ENCODE measurements around the gene TUBB2A. TPM values are rescaled to one million over a fixed set of nuclear protein-coding genes. Genes with fewer than 3 reads are reported as not detected.
"Not testable (repeated sequence)": the region's sequence is repeated elsewhere in the genome, so short reads cannot be mapped to it uniquely, and the experiment has no call there.

TUBB2A gene
- total and polyA plus RNA-seq, 2 of the 13 experiments (the other 11 are each of a cell fraction or from before 2014, with no cell fraction given), result 35.3 to 106 TPM

DNA sequence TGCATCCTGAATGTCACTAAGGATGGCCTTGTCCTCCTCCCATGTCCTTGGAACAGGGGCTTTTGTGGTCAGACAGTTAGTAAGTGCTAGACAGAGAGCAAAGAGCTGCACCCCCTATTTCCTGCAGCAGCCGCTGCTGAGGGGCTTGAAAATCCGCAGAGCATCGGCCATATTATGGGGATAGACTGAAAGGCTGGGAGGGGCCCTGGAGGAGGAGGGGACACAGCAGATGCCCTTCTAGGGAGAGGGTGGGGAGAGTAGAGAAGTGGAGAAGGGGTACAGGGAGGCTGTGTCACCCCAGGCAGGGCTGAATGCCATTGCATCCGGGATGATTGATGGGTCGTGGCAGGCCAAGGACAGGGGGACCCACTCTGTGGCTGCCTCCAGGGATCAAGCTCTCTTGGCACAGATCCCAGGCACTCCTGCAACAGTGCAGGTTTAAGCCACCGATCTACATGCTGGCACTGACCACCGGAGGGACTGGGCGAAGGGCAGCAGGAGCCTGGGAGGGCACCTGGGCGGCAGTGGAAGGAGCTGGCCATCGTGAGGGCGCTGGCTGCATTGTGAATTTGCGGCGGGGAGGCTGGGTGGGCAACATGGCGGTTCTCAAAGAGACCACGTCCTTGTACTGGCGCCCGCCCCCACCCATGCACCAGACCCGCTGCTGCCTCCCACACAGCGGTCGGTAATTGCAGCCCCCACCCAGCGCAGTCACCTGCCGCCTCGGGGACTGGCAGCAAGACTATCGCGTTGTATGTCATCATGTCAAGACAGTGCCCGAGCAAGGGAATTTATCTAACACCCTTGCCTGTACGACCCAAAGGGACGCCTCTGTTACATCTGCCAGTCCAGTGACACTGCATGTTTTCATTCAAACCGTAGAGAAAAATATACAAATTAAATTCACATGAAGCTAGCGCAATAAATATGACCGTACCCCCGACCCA, 887 bp downstream of the TUBB2A start:
- Histone ChIP-seq H3K27ac (ENCODE audit: extremely low read length, insufficient read depth, low read length) (peak overlapping the region; percentile 26), H3K4me1 (ENCODE audit: insufficient read depth, low read length) (peaks cover 39% of the 10 kb centered on the region), H3K36me3 (replicated peaks in 1 of 2; ENCODE audit: control insufficient read depth in 1 of 2, insufficient read depth in 2 of 2, low read length in 2 of 2) (peaks cover 4 to 18% of the 10 kb centered on the region in 2 experiments; a peak in 4 of 5 replicates), H3K4me3 (replicated peaks in 1 of 3; ENCODE audit: insufficient read depth in 1 of 3, low read depth in 2 of 3, low read length in 3 of 3) (peak overlapping the region; percentile 63 to 91 (median 70)), H3K9ac (ENCODE audit: insufficient read depth, low read depth, low read length) (peak overlapping the region; percentile 83), H3K4me2 (ENCODE audit: low read depth, low read length) (peak overlapping the region; percentile 94)
- H3K27me3 ChIP-seq (ENCODE audit: control insufficient read depth in 1 of 2, insufficient read depth in 2 of 2, low read length in 2 of 2); H3K9me3 ChIP-seq (ENCODE audit: low read length); H2AFZ ChIP-seq (ENCODE audit: low read length); H3K79me2 ChIP-seq (ENCODE audit: insufficient read depth, low read length); in situ Hi-C loops (cut with HindIII; ENCODE audit: extremely low pct_ligation_motif_present, low pct_unique_long_range_greater_than_20kb); H4K20me1 ChIP-seq (ENCODE audit: insufficient read depth, low read length); DNase-seq (ENCODE audit: low spot score); TF ChIP-seq SOX6, LCORL, TCF12 (IDR thresholded peaks at IDR 0.05): not testable (repeated sequence)
- ChIA-PET POLR2A (interaction anchor here (0.6 to 3.6 kb wide), 19 partner anchors 9 to 641 kb away, joined by 3 to 23 read pairs (median 4); partner anchors contain the start of gene BPHL), CTCF (ENCODE audit: low intra/inter-chr PET ratio, low total read pairs) (interaction anchor here (1.9 kb wide), 1 partner anchor 30 kb away, joined by 12 read pairs; no protein-coding TSS in a partner anchor)
- ATAC-seq, result peak; percentile 31
- WGBS (ENCODE audit: low lambda C conversion rate), result 20% methylated on average over 17 of the region's 32 CpGs
- BruUV-seq (replicated peaks), result TSS peak; percentile 62
- intact Hi-C loops (cut with micrococcal nuclease; ENCODE audit: unreplicated experiment), result loop anchor here (2.0 kb wide), 1 partner anchor 18 kb away; no protein-coding TSS in a partner anchor
- peak; percentile 56 for FAIRE-seq
- TF ChIP-seq ZNF460 (CRISPR knock-in tag; IDR thresholded peaks at IDR 0.05; ENCODE audit: borderline replicate concordance) (peak; percentile 56), SOX6 (CRISPR knock-in tag; IDR thresholded peaks at IDR 0.05) (peak; percentile 33; the same call in 1 of the 2 replicates), RBFOX2 (IDR thresholded peaks at IDR 0.05; ENCODE audit: low read depth, low read length) (peak; percentile 53; the same call in 1 of the 2 replicates), MEIS1 (CRISPR knock-in tag; IDR thresholded peaks at IDR 0.05; ENCODE audit: borderline replicate concordance) (0 out of 2 replicates have a peak, but pooled peaks have one; percentile 5), ZNF530 (CRISPR knock-in tag; IDR thresholded peaks at IDR 0.05; ENCODE audit: low read depth) (0 out of 2 replicates have a peak, but pooled peaks have one; percentile 44), ZNF292 (CRISPR knock-in tag; IDR thresholded peaks at IDR 0.05; ENCODE audit: borderline replicate concordance, low read depth) (peak; percentile 13; the same call in 1 of the 2 replicates), LCORL (CRISPR knock-in tag; IDR thresholded peaks at IDR 0.05) (peak; percentile 20; the same call in 1 of the 2 replicates), EED (CRISPR knock-in tag; IDR thresholded peaks at IDR 0.05) (0 out of 2 replicates have a peak, but pooled peaks have one; percentile 38), TCF12 (CRISPR knock-in tag; IDR thresholded peaks at IDR 0.05) (0 out of 2 replicates have a peak, but pooled peaks have one; percentile 38), ZNF350 (CRISPR knock-in tag; IDR thresholded peaks at IDR 0.05; ENCODE audit: borderline replicate concordance, low read depth) (0 out of 2 replicates have a peak, but pooled peaks have one; percentile 40), MTA1 (CRISPR knock-in tag; IDR thresholded peaks at IDR 0.05; ENCODE audit: borderline replicate concordance) (peak; percentile 8; the same call in 1 of the 2 replicates)
- TF ChIP-seq, protein P1, sequence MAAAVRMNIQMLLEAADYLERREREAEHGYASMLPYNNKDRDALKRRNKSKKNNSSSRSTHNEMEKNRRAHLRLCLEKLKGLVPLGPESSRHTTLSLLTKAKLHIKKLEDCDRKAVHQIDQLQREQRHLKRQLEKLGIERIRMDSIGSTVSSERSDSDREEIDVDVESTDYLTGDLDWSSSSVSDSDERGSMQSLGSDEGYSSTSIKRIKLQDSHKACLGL (CRISPR knock-in tag; IDR thresholded peaks at IDR 0.05), result 0 out of 2 replicates have a peak, but pooled peaks have one; percentile 52
- TF ChIP-seq, protein P2, sequence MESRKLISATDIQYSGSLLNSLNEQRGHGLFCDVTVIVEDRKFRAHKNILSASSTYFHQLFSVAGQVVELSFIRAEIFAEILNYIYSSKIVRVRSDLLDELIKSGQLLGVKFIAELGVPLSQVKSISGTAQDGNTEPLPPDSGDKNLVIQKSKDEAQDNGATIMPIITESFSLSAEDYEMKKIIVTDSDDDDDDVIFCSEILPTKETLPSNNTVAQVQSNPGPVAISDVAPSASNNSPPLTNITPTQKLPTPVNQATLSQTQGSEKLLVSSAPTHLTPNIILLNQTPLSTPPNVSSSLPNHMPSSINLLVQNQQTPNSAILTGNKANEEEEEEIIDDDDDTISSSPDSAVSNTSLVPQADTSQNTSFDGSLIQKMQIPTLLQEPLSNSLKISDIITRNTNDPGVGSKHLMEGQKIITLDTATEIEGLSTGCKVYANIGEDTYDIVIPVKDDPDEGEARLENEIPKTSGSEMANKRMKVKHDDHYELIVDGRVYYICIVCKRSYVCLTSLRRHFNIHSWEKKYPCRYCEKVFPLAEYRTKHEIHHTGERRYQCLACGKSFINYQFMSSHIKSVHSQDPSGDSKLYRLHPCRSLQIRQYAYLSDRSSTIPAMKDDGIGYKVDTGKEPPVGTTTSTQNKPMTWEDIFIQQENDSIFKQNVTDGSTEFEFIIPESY (CRISPR knock-in tag; IDR thresholded peaks at IDR 0.05), result peak; percentile 52
- TF ChIP-seq, protein P3, sequence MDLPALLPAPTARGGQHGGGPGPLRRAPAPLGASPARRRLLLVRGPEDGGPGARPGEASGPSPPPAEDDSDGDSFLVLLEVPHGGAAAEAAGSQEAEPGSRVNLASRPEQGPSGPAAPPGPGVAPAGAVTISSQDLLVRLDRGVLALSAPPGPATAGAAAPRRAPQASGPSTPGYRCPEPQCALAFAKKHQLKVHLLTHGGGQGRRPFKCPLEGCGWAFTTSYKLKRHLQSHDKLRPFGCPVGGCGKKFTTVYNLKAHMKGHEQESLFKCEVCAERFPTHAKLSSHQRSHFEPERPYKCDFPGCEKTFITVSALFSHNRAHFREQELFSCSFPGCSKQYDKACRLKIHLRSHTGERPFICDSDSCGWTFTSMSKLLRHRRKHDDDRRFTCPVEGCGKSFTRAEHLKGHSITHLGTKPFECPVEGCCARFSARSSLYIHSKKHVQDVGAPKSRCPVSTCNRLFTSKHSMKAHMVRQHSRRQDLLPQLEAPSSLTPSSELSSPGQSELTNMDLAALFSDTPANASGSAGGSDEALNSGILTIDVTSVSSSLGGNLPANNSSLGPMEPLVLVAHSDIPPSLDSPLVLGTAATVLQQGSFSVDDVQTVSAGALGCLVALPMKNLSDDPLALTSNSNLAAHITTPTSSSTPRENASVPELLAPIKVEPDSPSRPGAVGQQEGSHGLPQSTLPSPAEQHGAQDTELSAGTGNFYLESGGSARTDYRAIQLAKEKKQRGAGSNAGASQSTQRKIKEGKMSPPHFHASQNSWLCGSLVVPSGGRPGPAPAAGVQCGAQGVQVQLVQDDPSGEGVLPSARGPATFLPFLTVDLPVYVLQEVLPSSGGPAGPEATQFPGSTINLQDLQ (CRISPR knock-in tag; IDR thresholded peaks at IDR 0.05), result 0 out of 2 replicates have a peak, but pooled peaks have one; percentile 15

Data from HepG2 (cell line).